IPS-18c (cell line): ENCODE results near the gene CCSER1.
"Not testable (repeated sequence)": the region's sequence is repeated elsewhere in the genome, so short reads cannot be mapped to it uniquely, and the experiment has no call there.

ENCODE experiments used
- H3K4me3 ChIP-seq: 2 replicates; pipeline ENCODE4 v1.7.0; 2013; ENCODE audit warnings: low read depth, mild to moderate bottlenecking, low read length, moderate library complexity; ENCODE audit not compliant: insufficient read depth
- H3K9me3 ChIP-seq: one replicate; pipeline ENCODE4 v1.6.1; 2013; ENCODE audit warnings: mild to moderate bottlenecking, low read length, moderate library complexity; ENCODE audit not compliant: control insufficient read depth, insufficient read depth

CCSER1 gene

DNA sequence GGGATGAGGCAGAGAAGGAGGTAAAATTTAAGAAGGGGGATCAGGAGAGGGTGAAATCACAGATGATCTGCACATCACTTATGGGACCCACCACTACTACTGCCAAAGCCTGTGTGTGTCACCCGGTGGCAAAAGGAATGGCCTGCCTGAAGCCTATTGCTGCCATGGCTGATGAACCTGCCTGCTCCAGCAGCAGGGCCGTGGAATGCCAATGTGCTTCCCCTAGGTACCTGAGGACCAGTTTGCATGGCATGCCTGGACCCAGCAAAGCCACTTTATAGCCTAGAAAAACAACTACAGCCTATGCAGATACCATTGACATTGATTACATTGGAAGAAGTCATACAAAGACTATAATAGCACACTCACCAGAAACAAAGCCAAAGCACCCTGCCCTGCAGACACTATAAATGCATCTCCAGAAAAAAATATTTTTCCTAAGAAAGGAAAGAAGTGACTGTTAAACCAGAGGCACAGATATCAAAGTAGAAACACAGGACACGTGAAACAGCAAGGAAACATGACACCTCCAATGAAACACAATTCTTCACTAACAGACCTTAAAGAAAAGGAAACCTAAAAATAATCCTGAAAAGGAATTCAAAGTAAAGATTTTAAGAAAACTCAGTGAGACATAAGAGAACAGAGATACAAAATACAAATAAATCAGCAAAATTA is 1495.9 kb downstream of the CCSER1 start:
- H3K4me3 ChIP-seq: no peak overlapping the region
- no peaks in the 10 kb centered on the region for H3K9me3 ChIP-seq

DNA sequence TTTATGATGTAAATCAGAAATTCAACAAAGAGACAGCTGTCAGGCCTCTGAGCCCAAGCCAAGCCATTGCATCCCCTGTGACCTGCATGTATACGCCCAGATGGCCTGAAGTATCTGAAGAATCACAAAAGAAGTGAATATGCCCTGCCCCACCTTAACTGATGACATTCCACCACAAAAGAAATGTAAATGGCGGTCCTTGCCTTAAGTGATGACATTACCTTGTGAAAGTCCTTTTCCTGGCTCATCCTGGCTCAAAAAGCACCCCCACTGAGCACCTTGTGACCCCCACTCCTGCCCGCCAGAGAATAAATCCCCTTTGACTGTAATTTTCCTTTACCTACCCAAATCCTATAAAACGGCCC is 1496.4 kb downstream of the CCSER1 start:
- not testable (repeated sequence) for H3K9me3 ChIP-seq, H3K4me3 ChIP-seq

DNA sequence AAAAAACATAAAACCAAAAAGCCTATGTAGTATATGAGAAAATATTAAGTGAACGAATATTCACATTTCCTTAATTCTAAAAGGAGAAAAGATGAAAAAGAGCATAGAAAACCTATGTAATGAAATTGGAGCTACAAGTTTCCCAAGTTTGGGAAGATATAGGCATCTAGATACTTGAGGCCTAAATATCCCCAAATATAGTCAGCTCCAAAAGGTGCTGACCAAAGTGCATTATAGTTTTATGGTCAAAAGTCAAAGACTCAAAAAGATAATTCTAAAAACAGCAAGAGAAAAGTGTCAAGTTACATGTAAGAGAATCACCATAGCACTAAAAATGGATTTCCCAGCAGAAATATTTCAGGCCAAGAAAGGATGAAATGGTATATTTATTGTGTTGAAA is 1502.9 kb downstream of the CCSER1 start:
- Histone ChIP-seq H3K9me3 (no peaks in the 10 kb centered on the region), H3K4me3 (no peak overlapping the region)

DNA sequence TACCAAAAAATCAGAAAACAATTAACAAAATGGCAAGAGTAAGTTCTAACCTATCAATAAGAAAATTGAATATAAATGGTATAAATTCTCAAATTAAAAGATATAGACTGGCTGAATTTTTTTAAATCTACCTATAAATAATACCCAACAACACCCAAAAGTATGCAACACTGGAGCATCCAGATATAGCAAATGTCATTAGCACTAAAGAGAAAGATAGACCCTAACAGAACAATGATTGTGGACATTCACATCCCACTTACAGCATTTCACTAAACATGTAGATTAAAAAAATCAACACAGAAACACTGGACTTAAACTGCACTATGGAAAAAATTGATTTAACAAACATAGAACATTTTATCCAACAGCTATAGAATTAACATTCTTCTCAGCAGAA is 1503.6 kb downstream of the CCSER1 start:
- H3K4me3 ChIP-seq: no peak overlapping the region
- H3K9me3 ChIP-seq: no peaks in the 10 kb centered on the region

DNA sequence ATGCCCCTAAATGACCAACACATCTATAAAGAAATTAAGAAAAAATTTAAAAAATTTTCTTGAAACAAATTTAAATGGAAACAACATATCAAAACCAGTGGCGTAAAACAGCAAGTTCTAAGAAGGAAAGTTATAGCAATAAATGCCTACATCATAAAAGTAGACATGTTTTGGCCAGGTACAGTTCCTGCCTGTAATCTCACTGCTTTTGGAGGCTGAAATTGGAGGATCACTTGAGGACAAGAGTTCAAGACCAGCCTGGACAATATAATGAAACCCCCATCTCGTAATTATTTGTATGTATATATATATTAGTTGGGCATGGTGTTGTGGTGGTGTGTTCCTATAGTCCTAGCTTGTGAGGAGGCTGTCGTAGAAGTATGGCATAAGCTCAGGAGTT is 1504.1 kb downstream of the CCSER1 start:
- Histone ChIP-seq H3K4me3 (no peak overlapping the region), H3K9me3 (no peaks in the 10 kb centered on the region)

DNA sequence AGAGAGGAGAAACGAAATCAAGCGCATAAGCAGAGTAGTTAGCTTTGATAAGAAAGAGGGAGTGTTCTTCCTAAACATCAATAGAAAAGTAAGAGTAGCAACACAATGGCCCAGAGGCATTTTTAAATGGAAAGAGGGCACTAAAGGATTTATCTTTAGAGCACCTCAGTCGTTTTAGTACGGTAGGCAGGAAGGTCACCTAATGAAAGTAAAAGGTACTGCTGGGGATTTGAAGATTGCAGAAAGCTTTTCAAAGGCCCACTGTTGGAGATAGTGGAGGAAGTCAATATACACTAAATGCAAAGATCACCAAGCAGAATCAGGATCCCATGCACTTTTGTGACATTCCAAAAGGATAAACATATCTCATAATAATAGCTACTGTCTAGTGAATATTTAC is 1508.9 kb downstream of the CCSER1 start:
- Histone ChIP-seq H3K4me3 (no peak overlapping the region), H3K9me3 (no peaks in the 10 kb centered on the region)
